Amygdala (tissue), 56 donors: ENCODE data around the gene JKAMP.
A peak's percentile ranks its signal among the peaks of the same experiment; 100 is the strongest.
"Not testable (repeated sequence)": the region's sequence is repeated elsewhere in the genome, so short reads cannot be mapped to it uniquely, and the experiment has no call there.

Source experiments
- DNase-seq, 56 donors: peaks; one replicate each; lab custom pipeline; 2025; lab: John Stamatoyannopoulos, UW

Gene JKAMP

GRCh38 chr14:59483819-59484638, at the start of gene JKAMP, which contains the start of gene L3HYPDH:
Gene JKAMP, plus strand, starts transcription at chr14:59484517. Its CDS starts 73 bp downstream, at chr14:59484590.
Gene L3HYPDH, minus strand, starts transcription at chr14:59484408. Its CDS starts 92 bp downstream, at chr14:59484316.
- peak; percentile 75 to 98 (median 92) for DNase-seq

- no peak for DNase-seq
Observed at GRCh38 chr14:59435101-59435500, 49.2 kb upstream of the JKAMP start.

- DNase-seq: no peak
Observed at GRCh38 chr14:59435987-59436386, 48.3 kb upstream of the JKAMP start.

GRCh38 chr14:59438195-59438647, 46.1 kb upstream of the JKAMP start:
- no peak for DNase-seq

- no peak for DNase-seq
Observed at GRCh38 chr14:59439256-59439965, 44.9 kb upstream of the JKAMP start.

- DNase-seq: not testable (repeated sequence)
Observed at GRCh38 chr14:59448673-59449072, 35.6 kb upstream of the JKAMP start.

GRCh38 chr14:59450716-59451115, 33.6 kb upstream of the JKAMP start:
- DNase-seq: no peak

GRCh38 chr14:59451849-59452248, 32.5 kb upstream of the JKAMP start:
- DNase-seq: no peak

- DNase-seq: peak in 1 of 56 donors; percentile 4
Observed at GRCh38 chr14:59454139-59454538, 30.2 kb upstream of the JKAMP start.

- no peak for DNase-seq
Observed at GRCh38 chr14:59455411-59455810, 28.9 kb upstream of the JKAMP start.

GRCh38 chr14:59458486-59458885, 25.8 kb upstream of the JKAMP start:
- DNase-seq: no peak

GRCh38 chr14:59460378-59460777, 23.9 kb upstream of the JKAMP start:
- DNase-seq: no peak

GRCh38 chr14:59461891-59462290, 22.4 kb upstream of the JKAMP start:
- no peak for DNase-seq

- peak in 7 of 56 donors; percentile 14 to 58 (median 38) for DNase-seq
Observed at GRCh38 chr14:59463787-59464485, 20.4 kb upstream of the JKAMP start.

GRCh38 chr14:59464486-59465315, 19.6 kb upstream of the JKAMP start:
- DNase-seq: peak in 41 of 56 donors; percentile 22 to 83 (median 62)

GRCh38 chr14:59465316-59466135, 18.8 kb upstream of the JKAMP start, which contains the start of gene GPR135:
Gene GPR135, minus strand, starts transcription at chr14:59465380. Its CDS starts 154 bp downstream, at chr14:59465226.
- DNase-seq: peak in 33 of 56 donors; percentile 27 to 83 (median 63)

- no peak for DNase-seq
Observed at GRCh38 chr14:59474172-59474571, 10.1 kb upstream of the JKAMP start.

GRCh38 chr14:59475709-59476108, 8.6 kb upstream of the JKAMP start:
- DNase-seq: no peak

GRCh38 chr14:59478540-59478939, 5.8 kb upstream of the JKAMP start:
- DNase-seq: no peak
